ENCODE measurements around the gene FZD8.

FZD8 gene

GRCh38 chr10:35657621-35658020, 15.5 kb upstream of the FZD8 start:
- peaks cover 2% of the 10 kb centered on the region for H3K9me3 Mint-ChIP-seq
- no peak overlapping the region for H3K27ac Mint-ChIP-seq
- H3K4me3 Mint-ChIP-seq = no peak overlapping the region
- no peak for DNase-seq
- H3K4me1 Mint-ChIP-seq (ENCODE audit: low read depth) = no peaks in the 10 kb centered on the region
- no peaks in the 10 kb centered on the region for H3K36me3 Mint-ChIP-seq (ENCODE audit: low read depth)
- peaks cover 44% of the 10 kb centered on the region for H3K27me3 Mint-ChIP-seq

- Mint-ChIP-seq H3K27me3 (peaks cover 29% of the 10 kb centered on the region), H3K36me3 (ENCODE audit: low read depth) (no peaks in the 10 kb centered on the region), H3K4me3 (no peak overlapping the region), H3K27ac (no peak overlapping the region), H3K4me1 (ENCODE audit: low read depth) (no peaks in the 10 kb centered on the region), H3K9me3 (no peaks in the 10 kb centered on the region)
- DNase-seq = no peak
Measured at GRCh38 chr10:35652824-35653223, 10.7 kb upstream of the FZD8 start.

GRCh38 chr10:35650894-35651293, 8.8 kb upstream of the FZD8 start:
- DNase-seq = no peak
- H3K4me3 Mint-ChIP-seq = no peak overlapping the region
- no peak overlapping the region for H3K27ac Mint-ChIP-seq
- H3K36me3 Mint-ChIP-seq (ENCODE audit: low read depth) = no peaks in the 10 kb centered on the region
- H3K9me3 Mint-ChIP-seq = no peaks in the 10 kb centered on the region
- no peaks in the 10 kb centered on the region for H3K4me1 Mint-ChIP-seq (ENCODE audit: low read depth)
- H3K27me3 Mint-ChIP-seq = peaks cover 20% of the 10 kb centered on the region

- DNase-seq = no peak
- Mint-ChIP-seq H3K4me1 (ENCODE audit: low read depth) (peaks cover 34% of the 10 kb centered on the region), H3K36me3 (ENCODE audit: low read depth) (no peaks in the 10 kb centered on the region), H3K27me3 (peaks cover 53% of the 10 kb centered on the region), H3K9me3 (no peaks in the 10 kb centered on the region), H3K27ac (no peak overlapping the region), H3K4me3 (peak overlapping the region; percentile 68)
Measured at GRCh38 chr10:35644050-35644950, 2.2 kb upstream of the FZD8 start.

- Mint-ChIP-seq H3K9me3 (no peaks in the 10 kb centered on the region), H3K4me1 (ENCODE audit: low read depth) (peaks cover 34% of the 10 kb centered on the region), H3K36me3 (ENCODE audit: low read depth) (no peaks in the 10 kb centered on the region), H3K27ac (no peak overlapping the region), H3K4me3 (peak overlapping the region; percentile 77), H3K27me3 (peaks cover 60% of the 10 kb centered on the region)
- DNase-seq = peak; percentile 44
Measured at GRCh38 chr10:35643151-35644049, 1.3 kb upstream of the FZD8 start.

- peaks cover 66% of the 10 kb centered on the region for H3K27me3 Mint-ChIP-seq
- peaks cover 34% of the 10 kb centered on the region for H3K4me1 Mint-ChIP-seq (ENCODE audit: low read depth)
- no peaks in the 10 kb centered on the region for H3K36me3 Mint-ChIP-seq (ENCODE audit: low read depth)
Measured at GRCh38 chr10:35642793-35643114, 658 bp upstream of the FZD8 start.

GRCh38 chr10:35641676-35642034, 441 bp downstream of the FZD8 start:
- Mint-ChIP-seq H3K27ac (no peak overlapping the region), H3K4me3 (peak overlapping the region; percentile 77), H3K27me3 (peaks cover 69% of the 10 kb centered on the region), H3K36me3 (ENCODE audit: low read depth) (no peaks in the 10 kb centered on the region), H3K9me3 (no peaks in the 10 kb centered on the region), H3K4me1 (ENCODE audit: low read depth) (peaks cover 36% of the 10 kb centered on the region)
- peak; percentile 54 for DNase-seq

More at GRCh38 chr10:35642793-35643114, 658 bp upstream of the FZD8 start:
- Mint-ChIP-seq H3K4me3 (peak overlapping the region; percentile 77), H3K9me3 (no peaks in the 10 kb centered on the region), H3K27ac (no peak overlapping the region)
- DNase-seq = no peak

GRCh38 chr10:35640951-35641675, 983 bp downstream of the FZD8 start:
- peak overlapping the region; percentile 74 for H3K4me3 Mint-ChIP-seq
- H3K27ac Mint-ChIP-seq = peak overlapping the region; percentile 47
- peaks cover 36% of the 10 kb centered on the region for H3K4me1 Mint-ChIP-seq (ENCODE audit: low read depth)
- H3K9me3 Mint-ChIP-seq = no peaks in the 10 kb centered on the region
- H3K27me3 Mint-ChIP-seq = peaks cover 72% of the 10 kb centered on the region
- peak; percentile 73 for DNase-seq
- no peaks in the 10 kb centered on the region for H3K36me3 Mint-ChIP-seq (ENCODE audit: low read depth)

- H3K4me3 Mint-ChIP-seq = peak overlapping the region; percentile 65
- H3K36me3 Mint-ChIP-seq (ENCODE audit: low read depth) = no peaks in the 10 kb centered on the region
- no peak overlapping the region for H3K27ac Mint-ChIP-seq
- H3K9me3 Mint-ChIP-seq = no peaks in the 10 kb centered on the region
- peaks cover 36% of the 10 kb centered on the region for H3K4me1 Mint-ChIP-seq (ENCODE audit: low read depth)
- DNase-seq = peak; percentile 63
- peaks cover 76% of the 10 kb centered on the region for H3K27me3 Mint-ChIP-seq
Measured at GRCh38 chr10:35640474-35640873, 1.6 kb downstream of the FZD8 start.

- H3K27ac Mint-ChIP-seq = no peak overlapping the region
- no peaks in the 10 kb centered on the region for H3K36me3 Mint-ChIP-seq (ENCODE audit: low read depth)
- no peaks in the 10 kb centered on the region for H3K9me3 Mint-ChIP-seq
- peaks cover 36% of the 10 kb centered on the region for H3K4me1 Mint-ChIP-seq (ENCODE audit: low read depth)
- peaks cover 70% of the 10 kb centered on the region for H3K27me3 Mint-ChIP-seq
- DNase-seq = peak; percentile 35
- peak overlapping the region; percentile 49 for H3K4me3 Mint-ChIP-seq
Measured at GRCh38 chr10:35639728-35640401, 2.2 kb downstream of the FZD8 start.

GRCh38 chr10:35639021-35639727, 2.9 kb downstream of the FZD8 start:
- H3K9me3 Mint-ChIP-seq = no peaks in the 10 kb centered on the region
- H3K4me3 Mint-ChIP-seq = peak overlapping the region; percentile 49
- DNase-seq = no peak
- no peaks in the 10 kb centered on the region for H3K36me3 Mint-ChIP-seq (ENCODE audit: low read depth)
- peaks cover 32% of the 10 kb centered on the region for H3K4me1 Mint-ChIP-seq (ENCODE audit: low read depth)
- no peak overlapping the region for H3K27ac Mint-ChIP-seq
- peaks cover 63% of the 10 kb centered on the region for H3K27me3 Mint-ChIP-seq

GRCh38 chr10:35638101-35638500, 4.0 kb downstream of the FZD8 start:
- Mint-ChIP-seq H3K4me1 (ENCODE audit: low read depth) (peaks cover 25% of the 10 kb centered on the region), H3K4me3 (no peak overlapping the region), H3K36me3 (ENCODE audit: low read depth) (no peaks in the 10 kb centered on the region), H3K27me3 (peaks cover 54% of the 10 kb centered on the region), H3K9me3 (no peaks in the 10 kb centered on the region), H3K27ac (no peak overlapping the region)
- no peak for DNase-seq

- DNase-seq = no peak
- H3K4me3 Mint-ChIP-seq = no peak overlapping the region
- peaks cover 19% of the 10 kb centered on the region for H3K4me1 Mint-ChIP-seq (ENCODE audit: low read depth)
- no peak overlapping the region for H3K27ac Mint-ChIP-seq
- no peaks in the 10 kb centered on the region for H3K9me3 Mint-ChIP-seq
- peaks cover 53% of the 10 kb centered on the region for H3K27me3 Mint-ChIP-seq
- no peaks in the 10 kb centered on the region for H3K36me3 Mint-ChIP-seq (ENCODE audit: low read depth)
Measured at GRCh38 chr10:35637462-35637861, 4.6 kb downstream of the FZD8 start.
